ENCODE data around the gene NRDE2.
"Not testable (repeated sequence)": the region's sequence is repeated elsewhere in the genome, so short reads cannot be mapped to it uniquely, and the experiment has no call there.

The NRDE2 gene

GRCh38 chr14:90341232-90341631, 9.5 kb upstream of the NRDE2 start:
- DNase-seq: not testable (repeated sequence)

- DNase-seq: no peak
Measured at GRCh38 chr14:90336985-90337384, 5.2 kb upstream of the NRDE2 start.

- no peak for DNase-seq
Measured at GRCh38 chr14:90336401-90336800, 4.7 kb upstream of the NRDE2 start.

- no peak for DNase-seq
Measured at GRCh38 chr14:90332271-90332584, 487 bp upstream of the NRDE2 start.

GRCh38 chr14:90330203-90331196, 1.2 kb downstream of the NRDE2 start:
- DNase-seq: no peak

- no peak for DNase-seq
Measured at GRCh38 chr14:90321891-90322290, 9.8 kb downstream of the NRDE2 start.

GRCh38 chr14:90319634-90320541, 11.9 kb downstream of the NRDE2 start:
- DNase-seq: no peak

- no peak for DNase-seq
Measured at GRCh38 chr14:90319173-90319572, 12.6 kb downstream of the NRDE2 start.

GRCh38 chr14:90318016-90318415, 13.7 kb downstream of the NRDE2 start:
- no peak for DNase-seq

GRCh38 chr14:90317286-90317685, 14.5 kb downstream of the NRDE2 start:
- no peak for DNase-seq

- no peak for DNase-seq
Measured at GRCh38 chr14:90308561-90308960, 23.2 kb downstream of the NRDE2 start.

GRCh38 chr14:90305176-90305601, 26.6 kb downstream of the NRDE2 start:
- DNase-seq: no peak

- no peak for DNase-seq
Measured at GRCh38 chr14:90304502-90304901, 27.2 kb downstream of the NRDE2 start.

GRCh38 chr14:90303473-90303872, 28.3 kb downstream of the NRDE2 start:
- no peak for DNase-seq

- DNase-seq: no peak
Measured at GRCh38 chr14:90302529-90303303, 29.0 kb downstream of the NRDE2 start.

- no peak for DNase-seq
Measured at GRCh38 chr14:90301668-90302090, 30.1 kb downstream of the NRDE2 start.

- DNase-seq: no peak
Measured at GRCh38 chr14:90301122-90301521, 30.6 kb downstream of the NRDE2 start.

- DNase-seq: no peak
Measured at GRCh38 chr14:90300611-90301047, 31.1 kb downstream of the NRDE2 start.

GRCh38 chr14:90299408-90299807, 32.3 kb downstream of the NRDE2 start:
- no peak for DNase-seq

GRCh38 chr14:90297876-90298629, 33.7 kb downstream of the NRDE2 start:
- DNase-seq: no peak

GRCh38 chr14:90296641-90297040, 35.1 kb downstream of the NRDE2 start:
- DNase-seq: no peak

Measured in 8988T (cell line).